PFSK-1 (cell line): ENCODE data around the gene CRCP.

ENCODE experiments used
- POLR2AphosphoS5 ChIP-seq: IDR thresholded peaks from 2 replicates; pipeline ENCODE4 v1.6.1; 2012; ENCODE audit warnings: low read depth, mild to moderate bottlenecking, control low read depth, low read length, moderate library complexity
- REST ChIP-seq, 2 experiments: IDR thresholded peaks; 2 replicates each; pipeline versions ENCODE4 v1.6.1 to v1.8.0; 2011 to 2012; ENCODE audit warnings: low read depth in 2 of 2, low read length in 2 of 2, control low read depth in 1 of 2, inconsistent platforms in 1 of 2, mild to moderate bottlenecking in 1 of 2, moderate library complexity in 1 of 2; ENCODE audit not compliant: insufficient read depth in 1 of 2
- SIN3A ChIP-seq: IDR thresholded peaks from 2 replicates; pipeline ENCODE4 v1.6.1; 2012; ENCODE audit warnings: mild to moderate bottlenecking, low read length, moderate library complexity, borderline replicate concordance; ENCODE audit not compliant: insufficient read depth
- TAF1 ChIP-seq: IDR thresholded peaks from 2 replicates; pipeline ENCODE4 v1.6.1; 2012; ENCODE audit warnings: low read length, control low read depth, borderline replicate concordance; ENCODE audit not compliant: insufficient read depth

GRCh38 chr7:66153691-66154090, 39.0 kb downstream of the CRCP start:
- TF ChIP-seq POLR2AphosphoS5, result no peak
- no peak for TF ChIP-seq REST (IDR thresholded peaks at IDR 0.05; ENCODE audit: insufficient read depth in 1 of 2, low read depth in 2 of 2, low read length in 2 of 2)
- TF ChIP-seq TAF1, result no peak
- TF ChIP-seq SIN3A, result no peak
